Esophagus squamous epithelium (tissue), 4 donors: ENCODE measurements around the gene COX7A2L.

Experiments used
- CTCF ChIP-seq, 6 experiments: fragments of 450-650 bp in 4 of 6; fragments of 200-600 bp in 2 of 6; sonication (generic) in 2 of 6; IDR thresholded peaks; one replicate each; pipeline ENCODE4 v1.5.1; 2016 to 2019; ENCODE audit warnings: antibody characterized with exemption in 6 of 6, mild to moderate bottlenecking in 4 of 6, moderate library complexity in 4 of 6
- POLR2A ChIP-seq, 4 donors: fragments of 450-650 bp; IDR thresholded peaks; one replicate each; pipeline ENCODE4 v1.6.1; 2017; ENCODE audit warnings: antibody characterized with exemption in 4 of 4, mild to moderate bottlenecking in 4 of 4, moderate library complexity in 3 of 4

GRCh38 chr2:42340938-42341636 lies 19.9 kb downstream of the COX7A2L start:
- TF ChIP-seq CTCF (IDR thresholded peaks at IDR 0.05) (no peak), POLR2A (IDR thresholded peaks at IDR 0.05) (no peak)
